H1 (cell line): ENCODE results near the gene UVRAG. TPM values are rescaled to one million over a fixed set of nuclear protein-coding genes. Genes with fewer than 3 reads are reported as not detected.

ENCODE experiments used
- CTCF ChIA-PET: fragments of 300-600 bp; sonication (Branson Sonifier 250); formaldehyde crosslinking; loops from one replicate; lab custom pipeline; 2021; ENCODE audit not compliant: partially characterized antibody; lab: Charles Lee
- POLR2A ChIA-PET: fragments of 300-600 bp; sonication (Branson Sonifier 250); formaldehyde crosslinking; loops from one replicate; lab custom pipeline; 2021; ENCODE audit warnings: inconsistent platforms; ENCODE audit not compliant: partially characterized antibody; lab: Charles Lee
- DNase-seq, 2 experiments: peaks; one replicate each; pipeline versions ENCODE4 v3.0.0 to v3.0.0-alpha.2; 2010 to 2022; ENCODE audit warnings: low spot score in 2 of 2, low read depth in 1 of 2, mixed read lengths in 1 of 2
- FAIRE-seq: peaks from 2 replicates; lab custom pipeline; 2011; peaks lifted over from hg19 to GRCh38; lab: Jason Lieb, UNC
- H2AFZ ChIP-seq: 2 replicates; pipeline ENCODE4 v1.8.1; 2012; ENCODE audit warnings: low read length, inconsistent platforms
- H2AK5ac ChIP-seq: 2 replicates; pipeline ENCODE4 v1.6.1; 2013; ENCODE audit warnings: low read depth, low read length
- H2BK120ac ChIP-seq: replicated peaks from 2 replicates; pipeline ENCODE3; 2013; ENCODE audit warnings: low read depth, low read length, inconsistent platforms
- H2BK12ac ChIP-seq: 2 replicates; pipeline ENCODE4 v1.6.1; 2013; ENCODE audit warnings: low read depth, low read length
- H2BK15ac ChIP-seq: 2 replicates; pipeline ENCODE4 v1.6.1; 2013; ENCODE audit warnings: low read length
- H2BK20ac ChIP-seq: 2 replicates; pipeline ENCODE4 v1.6.1; 2013; ENCODE audit warnings: low read length
- H2BK5ac ChIP-seq: 2 replicates; pipeline ENCODE4 v1.6.1; 2013; ENCODE audit warnings: low read depth, low read length
- H3K14ac ChIP-seq: 2 replicates; pipeline ENCODE4 v1.6.1; 2013; ENCODE audit warnings: inconsistent platforms; ENCODE audit not compliant: insufficient read length
- H3K18ac ChIP-seq: 2 replicates; pipeline ENCODE4 v1.6.1; 2013; ENCODE audit warnings: low read length; ENCODE audit errors: extremely low read depth
- H3K23ac ChIP-seq: 2 replicates; pipeline ENCODE4 v1.6.1; 2013; ENCODE audit warnings: inconsistent platforms; ENCODE audit not compliant: insufficient read length
- H3K23me2 ChIP-seq: 2 replicates; pipeline ENCODE4 v1.6.1; 2013; ENCODE audit warnings: low read depth, low read length
- H3K27ac ChIP-seq: 2 replicates; pipeline ENCODE4 v1.6.1; 2011; ENCODE audit warnings: low read depth, low read length, inconsistent platforms
- H3K27me3 ChIP-seq, 4 experiments: replicated peaks in 1 of 4; 1 replicate in 1 of 4; 2 replicates in 3 of 4; pipeline versions ENCODE4 v1.6.1 to v1.8.1; 2011 to 2013; ENCODE audit warnings: low read length in 3 of 4, mild to moderate bottlenecking in 3 of 4, inconsistent platforms in 2 of 4, mixed read lengths in 2 of 4, moderate library complexity in 1 of 4; ENCODE audit not compliant: control insufficient read depth in 3 of 4, insufficient read depth in 3 of 4; ENCODE audit errors: extremely low read depth in 1 of 4
- H3K36me3 ChIP-seq, 4 experiments: 2 replicates each; pipeline versions ENCODE4 v1.6.1 to v1.8.1; 2011 to 2013; ENCODE audit warnings: mild to moderate bottlenecking in 4 of 4, low read length in 3 of 4, moderate library complexity in 2 of 4, control low read depth in 1 of 4, inconsistent platforms in 1 of 4; ENCODE audit not compliant: insufficient read depth in 4 of 4, control insufficient read depth in 2 of 4
- H3K4ac ChIP-seq: replicated peaks from 2 replicates; pipeline ENCODE3; 2013; ENCODE audit warnings: low read length, low read depth, mixed read lengths, inconsistent platforms; ENCODE audit not compliant: insufficient read length
- H3K4me1 ChIP-seq, 4 experiments: replicated peaks in 1 of 4; 1 replicate in 1 of 4; 2 replicates in 3 of 4; pipeline versions ENCODE4 v1.6.1 to v1.8.1; 2011 to 2013; ENCODE audit warnings: low read length in 3 of 4, inconsistent platforms in 2 of 4, mixed read lengths in 1 of 4; ENCODE audit not compliant: insufficient read depth in 4 of 4, control insufficient read depth in 3 of 4
- H3K4me2 ChIP-seq, 2 experiments: 2 replicates each; pipeline versions ENCODE4 v1.6.1 to v1.8.1; 2011 to 2013; ENCODE audit warnings: low read depth in 2 of 2, low read length in 2 of 2, control low read depth in 1 of 2, inconsistent platforms in 1 of 2, mild to moderate bottlenecking in 1 of 2; ENCODE audit not compliant: insufficient read depth in 1 of 2
- H3K4me3 ChIP-seq, 4 experiments: fragments of 200-600, 300-600 bp in 1 of 4; sonication (generic), shearing (Covaris generic), sonication (Bioruptor Twin) in 1 of 4; 2 replicates each; pipeline versions ENCODE4 v1.5.1 to v1.8.1; 2011 to 2016; ENCODE audit warnings: low read length in 4 of 4, low read depth in 3 of 4, control low read depth in 2 of 4, inconsistent platforms in 2 of 4, mild to moderate bottlenecking in 2 of 4, mixed read lengths in 1 of 4, moderate library complexity in 1 of 4; ENCODE audit not compliant: insufficient read depth in 2 of 4; ENCODE audit errors: extremely low read depth in 1 of 4
- H3K56ac ChIP-seq: replicated peaks from 2 replicates; pipeline ENCODE3; 2013; ENCODE audit warnings: low read depth, mild to moderate bottlenecking, mixed read lengths, low read length, inconsistent platforms; ENCODE audit not compliant: insufficient read length
- H3K79me1 ChIP-seq: 2 replicates; pipeline ENCODE4 v1.6.1; 2013; ENCODE audit warnings: low read depth, low read length, control low read depth
- H3K79me2 ChIP-seq, 2 experiments: 2 replicates each; pipeline versions ENCODE4 v1.6.1 to v1.8.1; 2012 to 2013; ENCODE audit warnings: low read length in 2 of 2, mild to moderate bottlenecking in 2 of 2, inconsistent platforms in 1 of 2; ENCODE audit not compliant: insufficient read depth in 2 of 2, control insufficient read depth in 1 of 2
- H3K9ac ChIP-seq, 4 experiments: replicated peaks in 1 of 4; 1 replicate in 1 of 4; 2 replicates in 3 of 4; pipeline versions ENCODE4 v1.6.1 to v1.8.1; 2011 to 2013; ENCODE audit warnings: low read depth in 3 of 4, low read length in 3 of 4, control low read depth in 2 of 4, mild to moderate bottlenecking in 2 of 4, moderate library complexity in 2 of 4, inconsistent platforms in 1 of 4; ENCODE audit errors: extremely low read depth in 1 of 4
- H3K9me3 ChIP-seq, 2 experiments: 2 replicates each; pipeline versions ENCODE4 v1.6.1 to v1.8.1; 2012 to 2013; ENCODE audit warnings: mild to moderate bottlenecking in 2 of 2, moderate library complexity in 2 of 2, control low read depth in 1 of 2, inconsistent platforms in 1 of 2, low read depth in 1 of 2, low read length in 1 of 2, mixed read lengths in 1 of 2; ENCODE audit not compliant: insufficient read depth in 2 of 2
- H4K20me1 ChIP-seq, 2 experiments: replicated peaks in 1 of 2; 2 replicates each; pipeline versions ENCODE3 to v1.8.1; 2011 to 2013; ENCODE audit warnings: inconsistent platforms in 2 of 2, low read length in 2 of 2, mild to moderate bottlenecking in 1 of 2; ENCODE audit not compliant: insufficient read depth in 2 of 2, control insufficient read depth in 1 of 2
- H4K5ac ChIP-seq: 2 replicates; pipeline ENCODE4 v1.6.1; 2013; ENCODE audit warnings: low read length, low read depth, mixed read lengths, inconsistent platforms; ENCODE audit not compliant: insufficient read length
- H4K8ac ChIP-seq: 2 replicates; pipeline ENCODE4 v1.8.0; 2013; ENCODE audit warnings: mild to moderate bottlenecking, moderate library complexity, low read length, inconsistent platforms; ENCODE audit not compliant: insufficient read depth; ENCODE audit errors: extremely low read depth
- H4K91ac ChIP-seq: replicated peaks from 2 replicates; pipeline ENCODE3; 2013; ENCODE audit warnings: low read length, mixed read lengths, inconsistent platforms; ENCODE audit not compliant: insufficient read length
- BCL11A ChIP-seq, 2 experiments: IDR thresholded peaks; one replicate each; pipeline ENCODE4 v1.6.1; 2011; ENCODE audit warnings: low read depth in 2 of 2, low read length in 2 of 2, mild to moderate bottlenecking in 2 of 2
- MAFK ChIP-seq: IDR thresholded peaks from 2 replicates; pipeline ENCODE4 v1.6.1; 2012; ENCODE audit warnings: low read depth, mild to moderate bottlenecking, improper control_type of control experiment, low read length
- NANOG ChIP-seq: IDR thresholded peaks from 2 replicates; pipeline ENCODE4 v1.6.1; 2011; ENCODE audit warnings: low read length, low read depth, mild to moderate bottlenecking, inconsistent platforms; ENCODE audit not compliant: insufficient read depth, poor library complexity, severe bottlenecking
- POLR2AphosphoS5 ChIP-seq: IDR thresholded peaks from 2 replicates; pipeline ENCODE4 v1.6.1; 2011; ENCODE audit warnings: low read depth, low read length
- SUZ12 ChIP-seq: fragments of 200-600 bp; sonication (generic); IDR thresholded peaks from 2 replicates; pipeline ENCODE4 v1.6.1; 2012; ENCODE audit warnings: mild to moderate bottlenecking, inconsistent platforms, low read length, moderate library complexity, mixed read lengths
- TEAD4 ChIP-seq: IDR thresholded peaks from 2 replicates; pipeline ENCODE4 v1.6.1; 2012; ENCODE audit warnings: low read depth, low read length, inconsistent platforms, mixed read lengths
- WGBS, 2 experiments: shearing (Covaris generic) in 1 of 2; methylation state at CpG; one replicate each; pipeline versions ENCODE4 v1.1.6 to v1.1.7; 2013 to 2015; ENCODE audit warnings: low lambda C conversion rate in 2 of 2, mixed read lengths in 2 of 2, inconsistent platforms in 1 of 2, low coverage in 1 of 2, missing lambda C conversion rate in 1 of 2; ENCODE audit not compliant: insufficient replicate concordance in 2 of 2, insufficient coverage in 1 of 2, insufficient read length in 1 of 2; ENCODE audit errors: extremely low coverage in 1 of 2, missing lambda C conversion rate in 1 of 2; 5-methylcytosine and 5-hydroxymethylcytosine counted together
- polyA plus RNA-seq, 7 experiments: library from polyadenylated mRNA; depleted of rRNA in 3 of 7; stranded (reverse) in 5 of 7; unstranded in 2 of 7; fragments of >200 nt in 5 of 7; fragments of 200-250 nt in 2 of 7; gene quantifications; 1 replicate in 5 of 7; 2 replicates in 1 of 7; 4 replicates in 1 of 7; pipeline versions ENCODE4 v1.2.1 to v1.2.3, GENCODE V29; 2011 to 2013; ENCODE audit warnings: missing spikeins in 2 of 7, mixed read lengths in 2 of 7
- total RNA-seq: library from RNA; stranded (reverse); fragmentation: NEBNext Ultra II Directional; extraction: Animal tissue kit (Norgen Biotek cat#: 25700); gene quantifications from 2 replicates; pipeline ENCODE4 v1.2.1, GENCODE V29; 2021

UVRAG gene
- total and polyA plus RNA-seq, 2 of the 8 experiments (the other 6 are each of a cell fraction or from before 2014, with no cell fraction given), result 5.5 to 14.7 TPM

DNA sequence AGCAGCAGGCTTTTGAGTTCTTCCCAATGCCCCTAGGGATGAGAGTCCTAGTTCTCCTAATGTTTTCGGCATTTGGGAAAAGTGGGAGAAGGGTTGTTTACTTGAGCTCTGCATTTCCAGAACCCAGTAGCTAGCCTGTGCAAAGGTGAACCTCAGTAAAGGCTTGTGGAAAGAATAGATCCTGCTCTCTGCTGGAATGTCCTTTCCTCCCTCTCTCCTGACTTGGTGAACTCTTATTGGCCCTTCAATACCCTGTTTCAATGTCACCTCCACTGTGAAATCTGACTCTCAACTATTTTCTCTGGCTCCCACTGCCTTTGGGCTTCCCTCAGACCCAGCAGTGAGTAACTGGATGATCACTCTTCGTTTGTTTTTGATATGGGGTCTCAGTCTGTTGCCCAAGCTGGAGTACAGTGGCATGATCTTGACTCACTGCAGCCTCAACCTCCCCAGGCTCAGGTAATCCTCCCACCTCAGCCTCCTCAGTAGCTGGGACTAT is 2.4 kb upstream of the UVRAG start:
- 65% methylated on average over 2 of the region's 2 CpGs; no CpG with 5 or more reads in 1 of the 2 experiments for WGBS, 2 experiments
- no peak for FAIRE-seq

More for the DNA sequence above, 2.4 kb upstream of the UVRAG start:
- Histone ChIP-seq H3K4ac (no peak overlapping the region), H2BK15ac (no peak overlapping the region), H2AK5ac (no peak overlapping the region), H3K18ac (no peak overlapping the region; the same call in 1 of the 2 replicates), H2AFZ (0 out of 2 replicates have a peak overlapping the region, but pooled peaks have one; percentile 75), H4K20me1 (no peaks in the 10 kb centered on the region), H3K14ac (no peak overlapping the region), H3K4me2 (peak overlapping the region; percentile 22 to 36), H2BK5ac (no peak overlapping the region), H4K8ac (no peak overlapping the region), H3K23me2 (peaks cover 16% of the 10 kb centered on the region; the same call in 1 of the 2 replicates), H3K27me3 (no peaks in the 10 kb centered on the region), H3K9ac (no peak overlapping the region), H3K27ac (no peak overlapping the region), H2BK12ac (no peak overlapping the region), H3K56ac (no peak overlapping the region), H3K4me3 (no peak overlapping the region), H3K4me1 (peaks cover 2 to 17% (median 9%) of the 10 kb centered on the region in 4 experiments; a peak in 6 of 7 replicates), H3K79me1 (no peaks in the 10 kb centered on the region), H2BK20ac (0 out of 2 replicates have a peak overlapping the region, but pooled peaks have one; percentile 32), H3K36me3 (no peaks in the 10 kb centered on the region), H4K5ac (no peak overlapping the region), H3K23ac (no peak overlapping the region), H3K9me3 (no peaks in the 10 kb centered on the region), H3K79me2 (peaks cover 0 to 16% of the 10 kb centered on the region in 2 experiments; a peak in 3 of 4 replicates), H4K91ac (no peak overlapping the region), H2BK120ac (no peak overlapping the region)
- ChIA-PET CTCF (interaction anchor here (1.1 to 6.3 kb wide), 6 partner anchors 9 to 54 kb away, joined by 3 to 40 read pairs (median 4); no protein-coding TSS in a partner anchor), POLR2A (no interaction called here)
- TF ChIP-seq BCL11A (IDR thresholded peaks at IDR 0.05; ENCODE audit: low read depth in 2 of 2, low read length in 2 of 2) (no peak), SUZ12 (no peak), TEAD4 (peak; percentile 58), MAFK (no peak), POLR2AphosphoS5 (no peak), NANOG (no peak)
- no peak for DNase-seq
